GM12892 (cell line): Measurements from ENCODE around the gene VCL.

Experiments used
- POLR2A ChIP-seq: IDR thresholded peaks from 2 replicates; pipeline ENCODE4 v1.6.1; 2011; ENCODE audit warnings: low read depth, low read length, control low read depth
- POLR2AphosphoS5 ChIP-seq: IDR thresholded peaks from 2 replicates; pipeline ENCODE4 v1.6.1; 2011; ENCODE audit warnings: low read depth, low read length, control low read depth

DNA sequence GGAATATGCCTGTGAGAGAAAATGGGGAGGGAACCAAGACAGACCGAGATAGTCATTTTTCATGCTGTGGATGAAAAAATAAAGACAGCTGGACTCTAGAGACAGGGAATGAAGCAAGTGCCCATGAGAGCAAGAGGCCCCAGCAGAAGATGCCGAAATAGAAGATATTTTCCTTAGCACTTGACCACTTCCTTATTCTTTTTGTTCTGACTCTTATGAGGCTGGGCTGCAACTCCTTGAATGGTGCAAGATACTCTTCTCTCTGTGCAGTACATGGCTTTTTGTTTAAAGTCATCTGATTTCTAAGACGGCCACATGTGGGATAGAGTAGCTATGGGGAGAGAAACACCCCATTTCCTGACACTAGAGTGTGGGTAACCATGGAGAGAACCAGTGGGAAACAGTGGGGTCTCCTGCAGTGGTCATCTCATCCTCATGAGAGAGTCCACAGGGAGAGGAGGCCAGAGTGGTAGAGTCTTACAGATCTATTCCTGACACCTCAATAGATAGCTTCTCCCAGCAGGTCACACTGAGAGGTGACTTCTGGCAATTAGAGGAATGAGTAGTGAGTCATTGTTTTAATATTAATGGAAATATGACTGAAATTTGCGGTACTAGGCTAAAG, 18.0 kb upstream of the VCL start:
- TF ChIP-seq POLR2AphosphoS5 (no peak), POLR2A (no peak)
